Activated naive CD8-positive, alpha-beta T cell (primary cell): ENCODE measurements around the gene NXNL1.
"Not testable (repeated sequence)": the region's sequence is repeated elsewhere in the genome, so short reads cannot be mapped to it uniquely, and the experiment has no call there.

Experiments
- H3K27ac Mint-ChIP-seq: one replicate; pipeline ENCODE4 v1.8.0; 2021; ENCODE audit warnings: mixed read lengths
- H3K27me3 Mint-ChIP-seq: one replicate; pipeline ENCODE4 v1.8.0; 2021; ENCODE audit warnings: mixed read lengths
- H3K36me3 Mint-ChIP-seq: one replicate; pipeline ENCODE4 v1.8.0; 2021; ENCODE audit warnings: mixed read lengths
- H3K4me1 Mint-ChIP-seq: one replicate; pipeline ENCODE4 v1.8.0; 2021; ENCODE audit warnings: low read depth, mixed read lengths
- H3K4me3 Mint-ChIP-seq: one replicate; pipeline ENCODE4 v1.8.0; 2021; ENCODE audit warnings: mild to moderate bottlenecking, mixed read lengths
- H3K9me3 Mint-ChIP-seq: one replicate; pipeline ENCODE4 v1.8.0; 2021; ENCODE audit warnings: low read depth, mixed read lengths

NXNL1 gene

GRCh38 chr19:17460372-17461230, at the start of gene NXNL1:
NXNL1 (minus strand) TSS chr19:17460926; CDS start chr19:17460869, 57 bp downstream.
- H3K4me1 Mint-ChIP-seq, result peaks cover 2% of the 10 kb centered on the region
- H3K27me3 Mint-ChIP-seq, result peaks cover 7% of the 10 kb centered on the region
- no peak within 1 kb of the TSS for H3K4me3 Mint-ChIP-seq
- H3K36me3 Mint-ChIP-seq, result no peaks in the 10 kb centered on the region
- no peak within 1 kb of the TSS for H3K27ac Mint-ChIP-seq
- no peaks in the 10 kb centered on the region for H3K9me3 Mint-ChIP-seq

GRCh38 chr19:17508558-17508933, 47.8 kb upstream of the NXNL1 start:
- peak overlapping the region; percentile 40 for H3K4me3 Mint-ChIP-seq
- peaks cover 31% of the 10 kb centered on the region for H3K4me1 Mint-ChIP-seq
- not testable (repeated sequence) for H3K36me3 Mint-ChIP-seq, H3K27me3 Mint-ChIP-seq, H3K9me3 Mint-ChIP-seq
- H3K27ac Mint-ChIP-seq, result peak overlapping the region; percentile 41

GRCh38 chr19:17506745-17507144, 46.0 kb upstream of the NXNL1 start:
- H3K27me3 Mint-ChIP-seq, result no peaks in the 10 kb centered on the region
- peaks cover 2% of the 10 kb centered on the region for H3K36me3 Mint-ChIP-seq
- H3K4me1 Mint-ChIP-seq, result peaks cover 24% of the 10 kb centered on the region
- H3K27ac Mint-ChIP-seq, result no peak overlapping the region
- H3K4me3 Mint-ChIP-seq, result no peak overlapping the region
- H3K9me3 Mint-ChIP-seq, result no peaks in the 10 kb centered on the region

GRCh38 chr19:17505223-17505622, 44.5 kb upstream of the NXNL1 start:
- H3K27ac Mint-ChIP-seq, result no peak overlapping the region
- H3K9me3 Mint-ChIP-seq, result no peaks in the 10 kb centered on the region
- no peaks in the 10 kb centered on the region for H3K27me3 Mint-ChIP-seq

GRCh38 chr19:17504456-17504855, 43.7 kb upstream of the NXNL1 start:
- Mint-ChIP-seq H3K4me1 (peaks cover 19% of the 10 kb centered on the region), H3K4me3 (no peak overlapping the region), H3K27me3 (no peaks in the 10 kb centered on the region), H3K9me3 (no peaks in the 10 kb centered on the region), H3K27ac (no peak overlapping the region), H3K36me3 (no peaks in the 10 kb centered on the region)

More at GRCh38 chr19:17505223-17505622, 44.5 kb upstream of the NXNL1 start:
- H3K36me3 Mint-ChIP-seq, result no peaks in the 10 kb centered on the region
- peaks cover 18% of the 10 kb centered on the region for H3K4me1 Mint-ChIP-seq
- no peak overlapping the region for H3K4me3 Mint-ChIP-seq

- Mint-ChIP-seq H3K27ac (no peak overlapping the region), H3K36me3 (no peaks in the 10 kb centered on the region), H3K4me1 (peaks cover 19% of the 10 kb centered on the region), H3K9me3 (no peaks in the 10 kb centered on the region), H3K27me3 (no peaks in the 10 kb centered on the region), H3K4me3 (no peak overlapping the region)
These were observed 43.3 kb upstream of the NXNL1 start for GRCh38 chr19:17504030-17504429.

- no peak overlapping the region for H3K4me3 Mint-ChIP-seq
- no peaks in the 10 kb centered on the region for H3K27me3 Mint-ChIP-seq
- no peak overlapping the region for H3K27ac Mint-ChIP-seq
- no peaks in the 10 kb centered on the region for H3K36me3 Mint-ChIP-seq
- H3K9me3 Mint-ChIP-seq, result no peaks in the 10 kb centered on the region
- H3K4me1 Mint-ChIP-seq, result peaks cover 18% of the 10 kb centered on the region
These were observed 42.5 kb upstream of the NXNL1 start for GRCh38 chr19:17503240-17503639.

DNA sequence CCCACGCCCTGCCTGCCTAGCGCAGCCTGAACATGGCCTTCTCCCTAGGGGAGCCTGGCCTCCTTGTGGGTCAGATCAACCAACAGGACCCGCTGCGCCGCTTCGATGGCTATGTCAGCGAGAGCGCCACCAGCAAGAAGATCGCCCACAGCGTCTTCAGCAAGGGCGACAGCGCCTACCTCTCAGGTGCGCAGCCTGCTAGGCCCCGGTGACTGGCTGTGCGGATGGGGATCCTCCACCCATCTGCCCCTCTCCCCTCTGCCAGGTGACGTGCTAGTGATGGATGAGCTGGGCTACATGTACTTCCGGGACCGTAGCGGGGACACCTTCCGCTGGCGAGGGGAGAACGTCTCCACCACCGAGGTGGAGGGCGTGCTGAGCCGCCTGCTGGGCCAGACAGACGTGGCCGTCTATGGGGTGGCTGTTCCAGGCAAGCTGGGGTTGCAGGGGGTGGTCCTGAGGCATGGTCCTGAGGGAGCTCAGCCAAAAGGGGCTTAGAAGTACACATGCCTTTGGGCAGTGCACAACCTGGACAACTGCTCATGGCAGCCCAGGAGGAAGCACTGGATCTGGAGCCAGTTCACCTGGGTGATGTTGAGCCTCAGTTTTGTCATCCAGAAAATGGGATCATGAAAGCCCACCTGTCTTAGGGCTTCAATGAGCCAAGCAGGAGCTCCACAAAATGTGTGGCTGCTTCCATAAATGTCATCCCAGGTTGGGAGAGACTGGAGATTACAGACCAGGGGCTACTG, 39.9 kb upstream of the NXNL1 start:
- no peaks in the 10 kb centered on the region for H3K27me3 Mint-ChIP-seq
- H3K4me3 Mint-ChIP-seq, result no peak overlapping the region
- H3K9me3 Mint-ChIP-seq, result no peaks in the 10 kb centered on the region
- H3K4me1 Mint-ChIP-seq, result peaks cover 16% of the 10 kb centered on the region
- H3K36me3 Mint-ChIP-seq, result no peaks in the 10 kb centered on the region
- no peak overlapping the region for H3K27ac Mint-ChIP-seq

- Mint-ChIP-seq H3K4me1 (peaks cover 17% of the 10 kb centered on the region), H3K36me3 (no peaks in the 10 kb centered on the region), H3K9me3 (no peaks in the 10 kb centered on the region), H3K27me3 (no peaks in the 10 kb centered on the region), H3K4me3 (no peak overlapping the region), H3K27ac (peak overlapping the region; percentile 86)
These were observed 39.1 kb upstream of the NXNL1 start for GRCh38 chr19:17499648-17500446.

DNA sequence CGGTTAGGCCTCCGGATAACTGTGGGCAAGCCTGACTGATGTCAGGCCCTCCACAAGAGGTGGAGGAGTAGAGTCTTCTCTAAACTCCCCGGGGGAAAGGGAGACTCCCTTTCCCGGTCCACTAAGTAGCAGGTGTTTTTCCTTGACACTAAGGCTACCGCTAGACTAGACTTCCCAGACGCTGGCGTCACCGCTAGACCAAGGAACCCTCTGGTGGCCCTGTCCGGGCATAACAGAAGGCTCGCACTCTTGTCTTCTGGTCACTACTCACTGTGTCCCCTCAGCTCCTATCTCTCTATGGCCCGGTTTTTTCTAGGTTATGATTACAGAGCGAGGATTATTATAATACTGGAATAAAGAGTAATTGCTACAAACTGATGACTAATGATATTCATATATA, 38.3 kb upstream of the NXNL1 start:
- H3K27ac Mint-ChIP-seq, H3K4me3 Mint-ChIP-seq, H3K27me3 Mint-ChIP-seq, H3K9me3 Mint-ChIP-seq, H3K36me3 Mint-ChIP-seq: not testable (repeated sequence)
- H3K4me1 Mint-ChIP-seq, result peaks cover 17% of the 10 kb centered on the region

DNA sequence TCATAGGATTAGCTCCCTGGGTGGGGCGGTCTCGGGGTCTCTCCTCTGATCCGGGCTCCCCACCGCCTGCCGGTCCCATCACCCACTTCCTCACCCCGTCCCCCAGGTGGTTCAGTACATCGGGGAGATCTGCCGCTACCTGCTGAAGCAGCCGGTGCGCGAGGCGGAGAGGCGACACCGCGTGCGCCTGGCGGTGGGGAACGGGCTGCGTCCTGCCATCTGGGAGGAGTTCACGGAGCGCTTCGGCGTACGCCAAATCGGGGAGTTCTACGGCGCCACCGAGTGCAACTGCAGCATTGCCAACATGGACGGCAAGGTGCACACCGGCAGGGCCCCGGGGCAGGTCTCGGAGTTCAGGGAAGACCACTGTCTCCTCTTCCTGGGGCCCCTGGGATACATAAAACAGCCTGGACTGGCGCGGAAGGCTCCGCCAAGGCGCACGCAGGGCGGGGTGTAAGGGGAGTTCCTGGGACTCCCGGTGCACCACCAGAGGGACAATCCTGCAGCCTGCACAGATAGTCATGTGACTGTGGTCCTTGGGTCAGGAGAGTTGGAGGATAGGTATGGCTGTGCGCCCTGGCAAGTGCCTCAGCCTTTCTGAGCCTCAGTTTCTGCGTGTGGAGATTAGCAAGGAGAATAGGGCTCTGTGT, 36.5 kb upstream of the NXNL1 start:
- H3K27ac Mint-ChIP-seq, result no peak overlapping the region
- H3K27me3 Mint-ChIP-seq, result no peaks in the 10 kb centered on the region
- H3K4me3 Mint-ChIP-seq, result no peak overlapping the region
- no peaks in the 10 kb centered on the region for H3K9me3 Mint-ChIP-seq
- H3K36me3 Mint-ChIP-seq, result no peaks in the 10 kb centered on the region
- peaks cover 15% of the 10 kb centered on the region for H3K4me1 Mint-ChIP-seq

DNA sequence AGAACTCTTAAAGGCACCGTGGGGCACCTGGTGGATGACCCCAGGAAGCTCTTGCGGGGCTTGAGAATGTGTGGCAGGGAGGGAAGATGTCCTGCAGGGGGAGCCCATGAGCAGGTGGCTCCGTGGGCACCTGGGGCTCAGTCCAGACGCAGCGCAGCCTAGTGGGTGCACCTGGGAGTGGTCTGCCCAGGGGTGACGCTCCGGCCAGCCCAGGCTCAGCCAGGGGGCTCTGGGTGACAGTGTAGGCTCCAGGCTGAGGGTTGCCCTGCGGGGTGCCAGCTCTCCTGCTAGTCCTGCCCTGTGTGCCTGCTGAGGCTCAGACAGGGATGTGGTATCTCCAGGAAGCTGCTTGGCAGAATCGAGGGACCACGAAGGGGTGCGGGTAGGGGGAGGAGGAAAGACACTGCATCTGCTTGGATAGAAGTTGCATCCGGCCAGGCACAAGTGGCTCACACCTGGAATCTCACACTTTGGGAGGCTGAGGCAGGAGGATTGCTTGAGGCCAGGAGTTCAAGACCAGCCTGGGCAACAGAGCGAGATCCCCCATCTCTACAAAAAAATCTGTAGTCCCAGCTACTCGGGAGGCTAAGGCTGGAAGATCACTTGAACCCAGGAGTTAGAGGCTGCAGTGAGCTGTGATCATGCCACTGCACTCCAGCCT, 35.7 kb upstream of the NXNL1 start:
- Mint-ChIP-seq H3K36me3 (no peaks in the 10 kb centered on the region), H3K4me3 (no peak overlapping the region), H3K27me3 (no peaks in the 10 kb centered on the region), H3K9me3 (no peaks in the 10 kb centered on the region), H3K4me1 (peaks cover 17% of the 10 kb centered on the region), H3K27ac (no peak overlapping the region)

- Mint-ChIP-seq H3K4me3 (no peak overlapping the region), H3K4me1 (peaks cover 24% of the 10 kb centered on the region), H3K36me3 (no peaks in the 10 kb centered on the region), H3K27ac (no peak overlapping the region), H3K27me3 (no peaks in the 10 kb centered on the region), H3K9me3 (no peaks in the 10 kb centered on the region)
These were observed 35.0 kb upstream of the NXNL1 start for GRCh38 chr19:17495639-17496296.

DNA sequence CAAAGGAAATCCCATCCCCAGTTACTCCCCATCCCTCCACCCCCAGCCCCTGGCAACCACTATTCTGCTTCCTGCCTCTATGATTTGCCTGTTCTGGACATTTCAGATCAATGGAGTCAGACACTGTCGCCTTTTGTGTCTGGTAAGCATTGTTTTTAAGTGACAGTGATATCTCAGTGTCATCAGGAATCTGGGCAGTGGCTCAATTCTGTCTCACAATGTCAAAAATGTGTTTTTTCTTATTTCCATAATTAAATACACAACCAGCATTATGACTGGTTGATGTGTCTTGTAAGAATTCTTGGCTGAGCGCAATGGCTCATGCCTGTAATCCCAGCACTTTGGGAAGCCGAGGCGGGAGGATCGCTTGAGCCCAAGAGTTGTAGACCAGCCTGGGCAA, 30.6 kb upstream of the NXNL1 start:
- Mint-ChIP-seq H3K36me3 (no peaks in the 10 kb centered on the region), H3K4me1 (peaks cover 48% of the 10 kb centered on the region), H3K4me3 (no peak overlapping the region), H3K27me3 (no peaks in the 10 kb centered on the region), H3K9me3 (no peaks in the 10 kb centered on the region), H3K27ac (peak overlapping the region; percentile 50)
